Limb (tissue), 2 donors: ENCODE results near the gene NT5DC1.
"Not testable (repeated sequence)": the region's sequence is repeated elsewhere in the genome, so short reads cannot be mapped to it uniquely, and the experiment has no call there.

Source experiments
- DNase-seq, 2 donors: peaks; one replicate each; pipeline ENCODE4 v3.0.0-alpha.2; 2016; ENCODE audit errors: extremely low spot score in 2 of 2

The NT5DC1 gene

DNA sequence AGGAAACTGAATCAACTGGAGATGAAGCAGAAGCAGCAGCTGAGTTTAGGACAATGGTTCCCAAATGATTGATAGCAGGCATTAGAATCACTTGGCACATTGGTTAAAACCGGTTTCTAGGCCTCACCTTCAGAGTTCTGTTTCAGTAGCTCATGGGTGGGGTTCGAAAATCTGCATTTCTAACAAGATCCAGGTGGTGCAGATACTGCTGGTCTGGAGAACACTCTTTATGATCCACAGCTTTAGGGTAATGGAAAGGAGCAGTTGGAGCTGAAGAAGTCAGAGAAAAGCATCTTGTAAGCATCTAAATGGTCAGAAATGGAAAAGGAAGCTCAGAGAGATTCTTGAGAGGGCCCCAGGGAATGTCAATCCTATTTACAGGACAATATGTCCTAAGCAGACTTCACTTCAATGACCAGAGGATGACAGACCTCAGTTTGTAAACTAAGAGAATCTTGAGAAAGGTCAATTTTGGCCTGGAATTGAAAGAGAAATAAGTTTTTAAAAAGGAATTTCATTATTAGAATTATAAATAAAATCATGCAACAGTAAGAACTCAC is 170.6 kb downstream of the NT5DC1 start:
- no peak for DNase-seq

DNA sequence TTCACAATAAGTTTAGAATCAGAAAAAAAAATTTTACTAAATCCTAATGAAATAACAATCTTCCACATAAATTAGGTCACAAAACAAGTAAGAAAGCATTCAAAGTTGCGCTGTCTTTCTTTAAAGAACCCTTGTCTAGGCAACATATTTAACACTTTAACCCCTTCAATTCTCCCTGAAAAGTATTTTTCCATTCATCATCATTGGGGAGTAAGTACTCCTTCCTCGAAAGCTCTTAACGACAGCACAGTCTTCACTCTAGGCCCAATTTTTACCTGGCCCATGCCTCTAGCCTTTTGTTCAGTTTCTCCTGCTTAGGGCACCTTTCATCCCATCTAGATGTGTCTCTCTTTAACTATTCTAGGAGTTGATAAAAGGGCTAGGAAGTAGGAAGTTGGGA is 176.5 kb downstream of the NT5DC1 start:
- DNase-seq, result no peak

DNA sequence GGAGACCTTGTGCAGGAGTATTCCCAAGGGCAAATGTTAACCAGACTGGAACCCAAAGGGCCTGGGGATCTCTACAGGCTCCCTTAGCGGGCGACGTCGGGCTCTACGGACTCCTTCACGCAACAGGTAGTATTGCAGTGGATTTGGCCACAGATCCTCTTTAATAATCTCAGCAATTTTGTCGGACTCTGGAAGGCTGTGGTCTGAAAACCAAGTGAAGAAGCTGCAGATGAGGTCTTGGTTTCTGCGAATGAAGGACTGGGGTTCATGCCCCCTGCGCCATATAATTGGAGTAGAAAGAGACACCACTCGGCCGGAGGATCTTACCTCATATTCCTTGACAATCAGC is 177.8 kb downstream of the NT5DC1 start:
- no peak for DNase-seq

DNA sequence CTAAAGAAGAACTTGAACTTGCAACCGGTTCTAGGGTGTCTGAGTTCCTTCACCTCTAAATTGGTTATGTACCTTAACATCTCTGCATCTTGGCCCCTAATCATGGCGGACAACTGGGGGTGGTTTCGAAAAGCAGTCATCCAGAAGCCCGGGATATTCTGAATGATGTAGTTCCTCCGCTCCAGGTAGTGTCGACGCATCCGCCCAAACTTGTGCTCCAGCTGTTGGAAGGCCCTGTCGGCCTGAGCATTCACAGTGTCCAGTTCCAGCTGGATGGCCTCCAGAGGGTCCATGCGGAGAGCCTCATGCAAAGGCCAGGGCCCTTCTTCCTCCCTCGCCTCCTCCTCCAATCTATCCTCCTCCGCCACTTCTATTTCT is 178.2 kb downstream of the NT5DC1 start:
- DNase-seq, result no peak

DNA sequence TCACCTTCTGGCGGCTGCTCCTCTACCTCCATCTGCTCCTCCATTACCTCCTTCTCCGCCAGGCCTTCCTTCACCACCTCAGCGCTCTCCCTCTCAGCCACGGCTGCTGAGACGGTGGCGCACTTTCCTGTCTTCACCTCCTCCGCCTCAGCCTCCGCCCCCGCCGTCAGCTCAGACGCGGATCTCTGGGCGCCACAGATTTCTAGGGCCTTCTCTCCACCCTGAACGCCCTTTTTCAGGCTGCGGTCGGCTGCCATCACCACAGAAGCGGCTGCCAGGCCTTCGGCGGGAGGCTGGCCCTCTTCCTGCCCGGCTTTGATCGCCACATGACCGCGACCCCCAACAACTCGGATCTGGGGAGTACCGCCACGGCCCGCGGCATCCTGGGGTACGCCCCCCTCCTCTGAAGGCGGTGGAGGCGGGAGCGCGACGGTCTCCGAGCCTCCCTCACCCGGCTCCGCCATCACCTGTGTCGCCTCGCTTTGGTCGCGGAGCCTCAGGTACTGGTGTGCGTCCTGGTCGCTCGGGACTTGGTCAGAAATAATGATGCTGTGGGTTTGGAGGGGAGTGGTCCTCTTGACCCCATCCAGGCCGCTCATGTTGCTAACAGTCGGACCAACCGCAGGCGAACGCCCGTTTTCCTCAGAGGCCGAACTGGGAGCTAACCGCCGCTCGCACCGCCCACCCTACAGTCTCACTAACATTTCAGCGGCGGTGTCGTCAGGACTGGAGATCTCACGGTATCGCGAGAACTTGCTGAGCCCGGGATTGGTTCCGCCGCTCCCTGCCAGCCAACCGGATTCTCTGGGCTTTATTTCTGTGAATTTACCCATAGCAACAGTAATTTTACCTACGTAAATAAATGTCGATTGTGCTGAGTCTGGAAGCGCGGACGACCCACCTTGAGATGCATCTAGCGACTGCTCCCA is 178.8 kb downstream of the NT5DC1 start, which contains the start of gene TSPYL1:
TSS of gene TSPYL1 (minus strand) at position 699 of the 929 bp plus-strand sequence. CDS start at position 599, 100 bp downstream.
- peak; percentile 96 to 98 for DNase-seq

DNA sequence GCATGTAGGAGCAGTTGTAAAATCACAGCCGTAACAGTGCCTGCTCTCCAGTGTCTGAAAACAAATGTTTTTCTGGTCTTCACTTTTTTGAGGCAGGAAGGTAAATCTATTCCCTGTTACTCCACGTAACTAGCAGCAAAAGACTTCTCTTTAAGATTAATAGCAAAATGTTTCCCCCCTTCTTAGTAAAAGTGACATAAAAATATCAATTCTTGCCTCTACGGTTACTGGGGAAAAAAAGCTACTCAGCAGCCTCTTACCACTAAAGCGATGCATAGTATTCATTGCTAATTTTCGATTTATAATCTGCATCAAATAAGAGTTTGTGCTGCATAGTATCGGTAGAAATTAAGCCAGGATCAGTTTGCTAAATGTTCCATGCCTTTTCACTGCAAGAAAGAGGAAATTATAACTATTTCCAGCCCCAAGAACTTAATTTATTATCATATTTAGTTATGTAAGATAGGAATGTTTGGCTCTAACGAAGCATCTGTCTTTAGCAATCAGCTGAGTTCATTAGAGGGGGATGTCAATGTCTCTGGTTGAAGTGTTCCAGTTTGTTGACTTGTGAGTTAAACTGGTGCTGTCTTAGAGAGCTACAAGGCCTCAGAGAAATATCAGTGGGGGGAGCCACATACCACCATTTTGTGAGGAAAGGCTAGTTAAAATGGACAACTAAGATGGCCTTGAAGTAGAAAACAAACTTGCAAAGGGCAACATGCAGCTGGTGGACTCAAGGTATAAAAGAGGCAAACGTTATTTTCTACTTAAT is 179.7 kb downstream of the NT5DC1 start:
- DNase-seq, result no peak

DNA sequence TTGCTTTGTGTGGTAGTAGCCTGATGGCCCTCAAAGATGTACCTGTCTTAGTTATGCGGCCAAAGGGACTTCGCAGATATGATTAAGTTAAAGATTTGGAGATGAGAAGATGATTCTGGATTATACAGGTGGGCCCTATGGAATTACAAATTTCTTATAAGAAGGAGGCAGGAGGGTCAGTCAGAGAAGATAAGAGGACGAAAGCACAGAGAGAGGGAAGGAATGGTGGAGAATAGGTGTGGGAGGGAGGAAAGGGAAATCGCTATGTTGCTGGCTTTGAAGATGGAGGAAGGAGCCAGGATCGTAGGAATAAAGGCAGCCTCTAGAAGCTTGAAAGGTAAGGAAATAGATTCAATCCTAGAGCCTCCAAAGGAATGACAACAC is 180.3 kb downstream of the NT5DC1 start:
- no peak for DNase-seq

DNA sequence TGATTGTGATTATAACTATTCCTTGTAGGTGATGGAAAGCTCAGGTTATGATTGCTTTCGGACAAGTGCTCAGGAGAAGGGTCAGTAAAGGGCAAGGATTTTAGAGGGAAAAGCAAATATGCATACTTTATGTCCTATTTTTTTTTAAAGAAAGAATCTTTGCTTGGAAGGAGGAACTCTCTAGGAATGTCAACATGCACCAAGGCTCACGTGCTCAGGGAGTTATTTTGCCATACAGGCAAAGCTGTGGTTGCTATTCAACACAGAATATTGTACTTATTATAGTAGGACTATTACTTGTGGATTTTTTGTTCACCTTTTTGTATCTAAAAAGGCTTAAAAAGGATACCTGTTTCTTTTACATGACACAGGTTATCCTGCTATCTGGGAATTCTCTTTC is 182.0 kb downstream of the NT5DC1 start:
- DNase-seq, result no peak

DNA sequence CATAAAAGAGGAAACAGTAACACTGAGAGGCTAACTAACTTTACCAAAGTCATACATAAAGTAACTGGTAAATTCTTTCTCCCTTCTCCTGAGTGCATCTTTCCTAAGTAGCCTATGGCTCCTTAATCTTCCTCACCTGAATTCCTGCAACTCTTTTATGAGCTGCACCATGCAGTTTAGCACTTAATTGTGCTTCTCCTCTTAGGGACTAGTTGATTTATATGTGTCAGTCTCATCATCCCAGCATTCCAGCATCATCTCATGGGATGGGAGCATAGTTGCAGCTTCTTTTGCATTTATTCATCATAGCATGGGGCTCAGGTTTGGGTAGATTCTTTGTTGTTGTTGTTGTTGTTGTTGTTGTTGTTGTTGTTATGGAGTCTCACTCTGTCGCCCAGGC is 182.5 kb downstream of the NT5DC1 start:
- DNase-seq, result no peak

DNA sequence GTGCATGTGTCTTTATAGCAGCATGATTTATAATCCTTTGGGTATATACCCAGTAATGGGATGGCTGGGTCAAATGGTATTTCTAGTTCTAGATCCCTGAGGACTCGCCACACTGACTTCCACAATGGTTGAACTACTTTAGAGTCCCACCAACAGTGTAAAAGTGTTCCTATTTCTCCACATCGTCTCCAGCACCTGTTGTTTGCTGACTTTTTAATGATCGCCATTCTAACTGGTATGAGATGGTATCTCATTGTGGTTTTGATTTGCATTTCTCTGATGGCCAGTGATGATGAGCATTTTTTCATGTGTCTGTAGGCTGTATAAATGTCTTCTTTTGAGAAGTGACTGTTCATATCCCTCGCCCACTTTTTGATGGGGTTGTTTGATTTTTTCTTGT is 184.3 kb downstream of the NT5DC1 start:
- DNase-seq, result not testable (repeated sequence)

DNA sequence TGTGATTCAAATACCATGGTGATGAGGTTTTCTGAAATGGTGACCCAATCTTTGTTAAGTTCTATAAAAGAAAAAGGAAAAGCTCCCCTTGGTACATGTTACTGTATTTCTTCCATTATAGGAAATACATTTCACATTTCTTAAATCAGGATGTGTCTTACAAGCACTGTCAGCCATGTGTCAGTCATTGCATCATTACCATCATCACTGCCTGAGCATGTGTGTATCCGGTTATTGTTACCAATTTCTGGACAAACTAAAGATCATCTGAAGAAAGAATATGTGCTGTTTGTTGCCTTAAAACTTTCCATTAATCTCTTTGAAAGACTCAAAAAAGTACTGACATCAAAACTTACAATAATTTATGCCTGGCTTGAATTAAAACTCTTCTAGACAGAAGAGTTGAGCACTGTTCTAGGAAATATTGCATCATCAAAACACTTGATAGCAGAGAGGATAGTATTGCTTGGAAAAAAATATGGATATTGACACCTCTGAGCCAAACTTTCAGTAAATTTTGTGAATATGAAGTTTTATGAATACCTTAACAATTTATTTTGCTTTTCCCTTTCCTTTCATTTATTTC is 186.2 kb downstream of the NT5DC1 start:
- no peak for DNase-seq

DNA sequence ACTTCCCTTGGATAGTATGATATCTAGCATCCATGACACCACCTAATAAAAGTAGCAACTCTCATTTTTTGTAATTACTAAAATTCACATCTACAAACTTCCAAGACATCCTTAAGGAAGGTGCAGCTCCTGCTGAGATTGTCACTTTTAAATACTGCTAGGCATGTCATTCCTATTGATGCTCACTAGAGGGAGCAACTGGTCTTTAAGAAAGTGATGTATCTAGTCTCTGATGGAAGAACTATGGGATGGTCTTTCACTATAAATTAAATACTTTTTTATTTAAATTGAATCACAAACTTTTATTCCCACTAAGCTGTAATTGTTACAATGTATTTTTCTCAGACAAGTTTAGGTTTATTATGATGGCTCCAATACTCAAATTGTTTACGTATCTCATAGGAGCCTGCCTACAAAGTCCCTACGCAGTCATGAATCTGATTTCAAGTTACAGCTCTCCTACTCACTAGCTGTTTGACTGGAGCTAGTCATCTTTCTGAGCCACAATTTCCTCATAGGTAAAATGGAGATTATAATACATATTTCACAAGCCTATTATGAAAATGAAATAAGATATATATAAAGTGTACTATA is 187.1 kb downstream of the NT5DC1 start:
- peak in 1 of 2 donors; percentile 87 for DNase-seq

DNA sequence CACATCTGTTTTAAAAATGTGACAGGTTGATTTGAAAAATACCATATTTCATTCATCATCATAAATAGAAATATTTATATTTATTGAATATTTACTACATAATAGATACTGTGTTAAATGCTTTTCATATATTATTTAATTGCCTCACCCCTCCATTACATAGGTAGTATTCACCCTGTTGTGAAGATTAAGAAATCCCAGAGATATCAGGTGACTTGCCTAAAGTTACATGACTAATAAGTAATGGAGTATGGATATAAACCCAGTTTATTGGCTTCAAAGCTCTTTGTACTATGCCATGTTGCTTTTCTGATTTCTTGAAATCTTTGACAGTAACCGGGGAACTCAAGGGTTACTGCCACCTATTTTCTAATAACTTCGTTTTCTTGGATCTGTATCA is 189.2 kb downstream of the NT5DC1 start:
- no peak for DNase-seq

DNA sequence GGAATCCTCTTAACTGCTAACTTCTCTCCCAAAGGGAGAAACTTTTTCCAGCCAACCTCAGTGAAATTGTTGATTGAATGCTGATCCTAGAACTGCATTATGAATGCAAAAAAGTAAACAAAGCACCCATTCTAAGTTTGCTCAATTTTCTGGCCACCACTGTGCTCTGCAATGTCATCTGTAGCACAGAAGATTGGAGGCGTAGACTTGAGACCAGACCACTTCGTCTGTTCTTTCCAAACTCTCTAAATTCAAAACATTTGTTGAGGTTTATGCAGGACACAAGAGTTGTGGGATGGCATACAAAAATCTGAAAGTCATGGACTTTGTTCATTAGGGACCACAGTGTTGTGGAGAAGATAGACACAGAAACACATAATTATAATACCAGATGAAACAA is 190.1 kb downstream of the NT5DC1 start:
- DNase-seq, result no peak

DNA sequence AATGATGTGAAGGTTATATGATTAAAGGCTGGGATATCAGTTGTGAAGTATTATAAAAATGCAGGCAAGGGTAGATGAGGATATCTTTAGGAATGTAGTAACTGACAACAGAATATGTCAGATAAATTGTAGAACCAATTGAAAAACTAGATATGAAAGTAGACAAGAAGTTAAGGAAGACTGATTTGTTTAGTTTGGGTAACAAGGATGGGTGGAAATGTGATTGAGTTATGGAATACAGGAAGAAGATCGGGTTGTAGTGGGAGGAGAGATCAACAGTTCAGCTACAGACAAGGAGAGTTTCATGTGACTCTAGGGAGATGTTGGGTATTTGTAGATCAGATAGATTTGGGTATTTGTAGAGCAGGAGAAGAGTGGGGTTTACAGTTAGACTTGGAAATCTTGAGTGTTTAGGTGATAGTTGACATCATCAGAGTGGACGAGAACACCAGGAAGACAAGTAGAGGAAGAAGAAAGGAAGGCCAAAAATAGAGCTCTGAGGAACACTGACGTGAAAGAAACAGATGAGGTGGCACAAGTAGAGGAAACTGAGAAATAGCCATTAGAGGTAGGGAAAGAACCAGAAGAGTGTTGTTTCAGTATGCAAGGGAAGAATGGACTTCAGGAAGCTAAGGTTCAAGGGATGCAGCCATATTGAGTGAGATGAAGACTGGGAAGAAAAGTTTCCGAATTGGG is 191.2 kb downstream of the NT5DC1 start:
- DNase-seq, result no peak

DNA sequence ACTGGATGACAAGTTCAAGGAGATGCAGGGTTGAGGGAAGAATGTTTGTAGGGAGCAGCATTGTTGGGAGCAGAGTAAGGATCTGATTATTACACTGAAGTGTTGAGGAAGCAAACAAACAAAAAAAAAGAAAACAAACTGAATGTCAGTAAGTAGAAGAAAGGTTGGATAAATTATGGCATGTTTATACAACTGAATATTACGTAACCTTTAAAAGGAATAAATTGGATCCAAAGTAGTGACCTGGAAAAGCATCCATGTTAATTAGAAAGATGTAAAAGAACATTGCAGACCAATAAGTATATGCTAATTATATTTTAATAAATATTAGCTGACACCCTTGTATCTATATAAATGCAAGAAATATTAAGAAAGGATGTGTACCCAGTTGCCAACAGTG is 191.9 kb downstream of the NT5DC1 start:
- no peak for DNase-seq

DNA sequence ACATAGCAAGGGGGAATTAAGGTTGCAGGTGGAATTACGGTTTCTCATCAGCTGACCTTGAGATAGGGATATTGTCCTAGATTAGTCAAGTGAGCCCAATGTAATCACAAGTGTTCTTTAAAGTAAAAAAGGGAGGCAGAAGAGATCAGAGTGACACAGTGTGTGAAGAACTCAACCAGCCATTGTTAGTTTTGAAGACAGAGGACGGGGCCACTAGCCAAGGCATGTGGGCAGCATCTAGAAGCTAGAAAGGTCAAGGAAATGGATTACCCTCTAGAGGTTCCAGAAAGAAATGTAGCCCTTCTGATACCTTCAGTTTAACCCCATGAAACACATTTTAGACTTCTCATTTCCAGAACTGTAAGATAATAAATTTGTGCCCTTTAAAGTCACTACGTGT is 197.6 kb downstream of the NT5DC1 start:
- no peak for DNase-seq

DNA sequence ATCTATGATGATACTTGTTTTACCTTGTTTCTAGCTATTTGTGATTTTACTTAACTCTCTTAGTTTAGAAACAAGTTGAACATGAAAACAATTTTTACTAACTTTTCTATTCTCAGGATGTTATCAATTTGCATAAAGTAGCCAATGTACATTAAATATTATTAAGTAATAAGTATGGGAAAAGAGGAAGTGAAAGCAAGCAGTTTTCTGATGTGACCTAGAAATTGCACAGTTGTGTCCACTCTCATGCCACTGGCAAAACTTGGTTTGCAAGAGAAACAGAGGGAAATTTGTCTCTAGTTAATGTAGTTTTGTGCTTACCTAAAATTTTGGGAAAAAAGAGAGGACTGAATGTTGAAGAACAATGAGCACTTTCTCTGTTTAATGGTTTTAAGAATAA is 198.3 kb downstream of the NT5DC1 start:
- DNase-seq, result no peak
